Activated naive CD4-positive, alpha-beta T cell treated with anti-CD3 and anti-CD28 coated beads, Interleukin-2, amount 50 U/mL, for 72 hours (primary cell): Measurements from ENCODE around the gene KRT78. TPM values are rescaled to one million over a fixed set of nuclear protein-coding genes. Genes with fewer than 3 reads are reported as not detected.

Experiments used
- ATAC-seq, 2 donors: fragments of 150-1000 bp; cut with Tn5 transposase; 2 replicates each; pipeline ENCODE4 v1.10.0; 2021; ENCODE audit warnings: mild to moderate bottlenecking in 2 of 2, moderate library complexity in 2 of 2
- DNase-seq, 2 donors: peaks; one replicate each; pipeline ENCODE4 v3.0.0; 2021 to 2022; ENCODE audit warnings: low spot score in 2 of 2
- H3K27ac Mint-ChIP-seq, 2 donors: one replicate each; pipeline ENCODE4 v1.8.0; 2022; ENCODE audit warnings: mild to moderate bottlenecking in 2 of 2, mixed read lengths in 2 of 2
- H3K36me3 Mint-ChIP-seq, 2 donors: one replicate each; pipeline ENCODE4 v1.8.0; 2022; ENCODE audit warnings: mixed read lengths in 2 of 2
- H3K9me3 Mint-ChIP-seq, 2 donors: one replicate each; pipeline ENCODE4 v1.8.0; 2022; ENCODE audit warnings: mixed read lengths in 2 of 2
- total RNA-seq, 2 donors: library from RNA; stranded (reverse); gene quantifications; one replicate each; pipeline ENCODE4 v1.2.3, GENCODE V29; 2022

Gene KRT78
- total RNA-seq, 2 donors from 2014 or later, result not detected

DNA sequence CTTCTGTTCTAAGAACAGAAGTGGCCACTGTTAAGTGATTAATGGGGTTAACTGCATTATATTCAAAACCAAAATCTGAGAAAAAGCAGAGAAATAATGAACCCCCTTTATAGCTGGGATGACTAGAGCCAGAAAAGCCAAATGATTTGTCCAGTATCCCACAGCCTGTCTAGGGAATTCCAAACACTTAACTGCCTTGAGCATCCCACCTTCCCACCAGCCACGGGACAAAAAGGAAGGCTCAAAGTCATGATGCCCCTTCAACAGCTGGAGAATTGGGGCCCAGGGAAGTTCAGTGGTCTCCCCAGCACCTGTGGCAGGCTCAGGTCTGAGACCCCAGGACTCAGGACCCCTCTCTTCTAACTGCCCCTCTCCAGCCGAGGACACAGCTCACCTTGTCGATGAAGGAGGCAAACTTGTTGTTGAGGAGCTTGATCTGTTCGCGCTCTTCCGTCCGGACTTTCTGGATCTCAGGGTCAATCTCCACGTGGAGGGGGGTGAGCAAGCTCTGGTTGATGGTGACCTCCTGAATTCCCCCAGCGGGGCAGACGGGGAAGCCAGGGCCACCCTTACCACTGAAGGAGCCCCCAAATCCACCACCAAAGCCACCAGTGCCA is 35.5 kb downstream of the KRT78 start:
- DNase-seq (no peak), ATAC-seq (no peak)
- Mint-ChIP-seq H3K9me3 (no peaks in the 10 kb centered on the region), H3K27ac (no peak overlapping the region), H3K36me3 (no peaks in the 10 kb centered on the region)

DNA sequence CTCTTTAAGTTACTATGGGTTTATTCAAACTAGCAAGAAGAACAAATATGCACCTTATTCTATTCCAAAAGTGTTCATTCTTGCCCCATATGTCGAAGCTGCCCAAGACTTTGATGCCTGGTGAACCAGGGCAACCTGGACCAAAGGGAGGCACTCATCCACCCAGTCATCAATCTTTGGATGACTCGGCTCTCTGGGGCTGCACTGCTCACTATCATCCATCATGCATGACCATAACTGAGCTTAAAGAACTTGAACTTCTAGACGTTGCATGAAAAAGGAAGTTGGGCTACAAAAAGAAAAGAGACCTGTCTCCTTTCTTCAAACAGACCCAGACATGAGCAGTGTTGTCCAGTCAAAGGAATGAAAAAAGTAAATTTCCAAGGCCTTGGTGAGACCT is 36.0 kb downstream of the KRT78 start:
- no peaks in the 10 kb centered on the region for H3K9me3 Mint-ChIP-seq
- H3K36me3 Mint-ChIP-seq, result no peaks in the 10 kb centered on the region
- no peak overlapping the region for H3K27ac Mint-ChIP-seq
- no peak for ATAC-seq
- DNase-seq, result no peak

DNA sequence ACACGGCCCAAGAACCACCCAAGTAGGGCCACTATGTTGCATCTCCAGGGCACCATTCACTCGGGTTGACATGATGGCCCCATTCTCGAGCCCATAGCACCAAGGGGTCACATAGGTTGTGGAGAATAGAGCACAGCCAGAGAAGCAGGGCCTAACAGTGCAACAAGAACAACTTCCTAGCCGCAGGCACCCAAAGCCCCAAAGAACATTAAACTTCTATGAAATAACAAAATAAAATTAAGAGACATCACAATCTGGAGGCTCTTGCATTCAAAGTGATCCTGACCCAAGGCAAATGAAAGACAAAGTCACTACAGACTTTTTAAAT is 36.8 kb downstream of the KRT78 start:
- H3K36me3 Mint-ChIP-seq, result no peaks in the 10 kb centered on the region
- H3K9me3 Mint-ChIP-seq, result no peaks in the 10 kb centered on the region
- ATAC-seq (no peak), DNase-seq (no peak)
- H3K27ac Mint-ChIP-seq, result no peak overlapping the region

DNA sequence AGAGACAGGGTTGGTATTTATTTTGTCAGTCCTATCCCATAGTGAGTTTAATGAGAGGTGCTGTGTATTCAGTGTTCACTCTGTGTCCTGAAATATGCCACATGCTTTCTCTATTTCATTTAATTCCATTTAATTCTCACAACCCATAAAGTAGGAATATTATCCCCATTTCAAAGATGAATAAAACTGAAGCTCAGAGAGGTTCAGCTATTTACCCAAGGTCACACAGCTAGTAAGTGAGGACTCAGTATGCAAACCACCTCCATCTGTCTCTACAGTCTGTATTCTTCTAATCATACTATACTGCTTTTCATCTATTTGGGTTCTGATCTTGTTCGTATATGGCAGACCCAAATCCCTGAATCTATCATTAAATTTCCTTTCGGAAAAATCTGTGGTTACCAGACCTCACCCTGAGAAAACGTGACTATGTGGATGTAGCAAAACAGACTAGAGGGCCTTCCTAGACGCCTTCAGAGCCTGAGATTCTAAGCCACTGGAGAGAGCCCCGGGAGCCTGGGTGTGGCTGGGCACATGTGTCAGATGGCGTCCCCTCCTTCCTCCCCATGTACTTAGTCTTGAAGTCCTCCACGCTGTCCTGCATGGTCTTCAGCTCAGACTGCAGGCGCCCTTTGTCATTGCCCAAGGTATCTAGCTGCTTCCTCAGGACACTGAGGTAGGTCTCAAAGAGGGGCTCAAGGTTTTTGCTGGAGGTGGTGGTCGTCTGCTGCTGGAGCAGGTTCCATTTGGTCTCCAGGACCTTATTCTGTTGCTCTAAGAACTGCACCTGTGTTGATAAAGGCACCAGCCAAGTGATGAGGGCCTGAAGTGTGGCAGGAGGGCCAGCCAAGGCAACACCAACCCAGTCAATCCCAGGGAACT is 37.4 kb downstream of the KRT78 start:
- Mint-ChIP-seq H3K9me3 (no peaks in the 10 kb centered on the region), H3K27ac (no peak overlapping the region), H3K36me3 (no peaks in the 10 kb centered on the region)
- no peak for DNase-seq
- ATAC-seq, result no peak

DNA sequence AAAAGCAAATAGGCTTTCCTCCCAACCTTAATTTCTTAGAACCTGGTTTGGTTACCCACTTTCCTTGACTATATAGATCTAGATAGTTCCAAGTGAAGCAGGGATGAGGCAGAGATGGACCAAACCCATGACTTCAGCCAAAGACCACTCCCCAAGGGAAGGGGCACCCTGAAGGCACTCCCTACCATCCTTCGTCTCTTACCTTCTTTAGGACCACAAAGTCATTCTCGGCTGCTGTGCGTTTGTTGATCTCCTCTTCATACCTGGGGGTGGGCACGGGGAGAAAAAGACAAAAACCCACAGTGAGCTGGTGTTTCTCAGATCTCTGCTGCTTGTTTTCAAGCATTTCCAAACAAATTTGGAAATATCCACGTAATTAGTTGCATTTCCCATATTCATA is 38.2 kb downstream of the KRT78 start:
- DNase-seq (no peak), ATAC-seq (no peak)
- H3K9me3 Mint-ChIP-seq, result no peaks in the 10 kb centered on the region
- no peak overlapping the region for H3K27ac Mint-ChIP-seq
- H3K36me3 Mint-ChIP-seq, result no peaks in the 10 kb centered on the region

DNA sequence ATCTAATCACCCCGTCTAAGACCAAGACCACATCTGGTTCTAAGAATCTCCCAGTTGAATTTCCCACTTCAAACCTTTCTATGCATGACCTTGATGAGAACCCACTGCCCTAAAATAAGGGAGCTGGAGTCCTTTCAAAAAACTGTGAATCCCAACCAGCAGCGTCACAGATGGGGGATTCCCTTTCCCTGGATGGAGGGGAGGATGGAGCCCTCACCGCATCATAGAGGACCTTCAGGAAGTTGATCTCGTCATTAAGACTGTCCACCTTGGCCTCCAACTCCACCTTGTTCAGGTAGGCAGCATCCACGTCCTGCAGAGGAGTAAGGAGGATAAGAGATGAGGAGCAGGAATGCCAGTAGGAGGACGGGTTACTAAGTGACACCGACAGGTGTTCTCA is 39.6 kb downstream of the KRT78 start:
- Mint-ChIP-seq H3K9me3 (no peaks in the 10 kb centered on the region), H3K27ac (no peak overlapping the region), H3K36me3 (no peaks in the 10 kb centered on the region)
- no peak for ATAC-seq
- DNase-seq, result no peak

DNA sequence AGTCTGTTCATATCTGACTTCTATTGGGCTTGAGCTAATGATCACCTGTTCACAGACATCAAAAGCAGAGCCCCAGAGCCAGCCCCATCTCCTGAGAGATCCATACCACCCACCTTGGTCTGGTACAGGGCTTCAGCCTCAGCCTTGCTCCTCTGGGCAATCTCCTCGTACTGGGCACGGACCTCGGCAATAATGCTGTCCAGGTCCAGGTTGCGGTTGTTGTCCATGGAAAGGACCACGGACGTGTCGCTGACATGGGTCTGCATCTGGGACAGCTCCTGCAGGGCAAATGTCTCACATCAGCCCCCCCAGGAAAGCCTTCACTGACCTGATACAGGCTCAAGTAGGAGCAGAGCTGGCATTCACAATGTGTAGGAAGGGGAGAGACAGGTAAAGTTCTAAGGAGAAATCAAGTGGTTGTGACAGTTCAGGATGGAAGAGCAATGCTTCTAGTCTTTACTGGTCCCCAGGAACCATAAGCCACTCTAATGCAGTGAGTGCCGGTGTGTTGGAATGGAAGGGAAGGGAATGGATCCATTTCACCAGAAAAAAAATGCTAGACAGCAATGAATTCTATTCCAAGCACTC is 40.1 kb downstream of the KRT78 start:
- Mint-ChIP-seq H3K9me3 (no peaks in the 10 kb centered on the region), H3K36me3 (no peaks in the 10 kb centered on the region), H3K27ac (no peak overlapping the region)
- DNase-seq (no peak), ATAC-seq (no peak)

DNA sequence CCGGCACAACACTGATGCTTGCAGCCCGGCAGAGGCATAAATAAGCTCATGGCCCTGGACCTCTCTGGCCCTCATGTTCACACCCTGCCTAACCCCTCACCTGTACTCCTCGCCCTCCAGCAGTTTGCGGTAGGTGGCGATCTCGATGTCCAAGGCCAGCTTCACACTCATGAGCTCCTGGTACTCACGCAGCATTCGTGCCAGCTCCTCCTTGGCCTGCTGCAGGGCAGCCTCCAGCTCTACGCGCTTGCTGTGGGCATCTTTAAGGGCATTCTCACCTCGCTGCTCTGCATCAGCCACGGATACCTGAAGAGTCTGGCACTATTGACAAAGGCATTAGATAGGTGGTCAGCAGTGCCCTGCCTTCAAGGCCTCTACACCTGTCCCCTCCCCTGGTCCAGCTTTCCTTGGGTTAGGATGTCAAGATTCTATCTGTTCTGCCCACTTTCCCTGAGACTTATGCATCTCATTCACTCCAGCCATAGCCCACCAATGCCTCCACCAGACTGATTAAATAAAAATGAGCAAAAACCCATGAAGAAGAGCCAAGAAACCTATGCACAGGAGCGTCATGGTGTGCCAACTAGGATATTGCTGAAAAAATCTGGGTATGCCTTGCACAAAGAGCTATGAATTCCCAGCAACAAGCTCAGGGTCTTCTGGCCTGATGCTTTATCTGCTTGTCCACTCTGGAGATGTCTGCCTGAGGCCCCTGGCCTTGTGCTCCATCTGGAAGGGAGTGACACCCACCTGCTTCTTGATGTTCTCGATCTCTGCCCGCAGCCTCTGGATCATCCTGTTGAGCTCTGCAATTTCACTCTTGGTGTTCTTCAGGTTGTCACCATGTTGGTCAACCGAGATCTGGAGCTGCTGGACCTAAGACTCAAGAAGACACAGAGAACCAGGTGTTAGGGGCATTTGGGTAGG is 41.0 kb downstream of the KRT78 start:
- Mint-ChIP-seq H3K27ac (no peak overlapping the region), H3K36me3 (no peaks in the 10 kb centered on the region), H3K9me3 (no peaks in the 10 kb centered on the region)
- DNase-seq (no peak), ATAC-seq (no peak)

DNA sequence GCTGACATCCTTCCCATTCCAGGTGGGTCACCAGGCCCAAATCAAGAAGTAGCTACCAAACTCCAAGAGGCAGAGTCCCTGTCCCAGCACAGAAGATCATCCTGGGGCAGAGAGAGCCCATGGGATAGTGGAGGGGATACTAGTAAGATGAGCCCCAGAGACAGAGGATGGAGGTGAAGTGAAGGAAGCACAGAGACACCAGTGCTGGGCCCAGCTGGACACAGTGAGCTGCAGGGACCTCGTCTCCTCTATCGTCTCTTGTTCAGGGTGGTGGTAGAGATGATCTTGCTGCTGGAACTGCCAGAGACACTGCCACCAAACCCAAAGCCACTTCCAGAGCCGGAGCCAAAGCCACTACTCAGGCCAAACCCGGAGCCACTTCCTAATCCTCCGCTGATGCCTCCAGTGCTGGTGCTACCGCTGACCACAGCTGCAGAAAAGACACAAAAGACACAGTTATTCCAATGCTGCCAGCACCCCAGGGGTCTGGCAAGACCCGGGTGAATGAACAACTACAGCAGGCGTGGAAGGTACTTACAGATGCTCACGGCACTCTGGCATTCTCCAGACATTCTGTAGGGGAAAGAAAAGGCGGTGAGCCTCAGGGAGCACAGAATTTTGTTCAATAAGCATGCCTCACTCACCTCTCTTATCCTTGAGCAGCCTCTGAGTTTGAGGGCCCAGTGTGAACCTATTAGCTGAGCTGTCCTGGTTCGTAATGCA is 41.8 kb downstream of the KRT78 start:
- Mint-ChIP-seq H3K27ac (no peak overlapping the region), H3K9me3 (no peaks in the 10 kb centered on the region), H3K36me3 (no peaks in the 10 kb centered on the region)
- no peak for DNase-seq
- ATAC-seq, result no peak

DNA sequence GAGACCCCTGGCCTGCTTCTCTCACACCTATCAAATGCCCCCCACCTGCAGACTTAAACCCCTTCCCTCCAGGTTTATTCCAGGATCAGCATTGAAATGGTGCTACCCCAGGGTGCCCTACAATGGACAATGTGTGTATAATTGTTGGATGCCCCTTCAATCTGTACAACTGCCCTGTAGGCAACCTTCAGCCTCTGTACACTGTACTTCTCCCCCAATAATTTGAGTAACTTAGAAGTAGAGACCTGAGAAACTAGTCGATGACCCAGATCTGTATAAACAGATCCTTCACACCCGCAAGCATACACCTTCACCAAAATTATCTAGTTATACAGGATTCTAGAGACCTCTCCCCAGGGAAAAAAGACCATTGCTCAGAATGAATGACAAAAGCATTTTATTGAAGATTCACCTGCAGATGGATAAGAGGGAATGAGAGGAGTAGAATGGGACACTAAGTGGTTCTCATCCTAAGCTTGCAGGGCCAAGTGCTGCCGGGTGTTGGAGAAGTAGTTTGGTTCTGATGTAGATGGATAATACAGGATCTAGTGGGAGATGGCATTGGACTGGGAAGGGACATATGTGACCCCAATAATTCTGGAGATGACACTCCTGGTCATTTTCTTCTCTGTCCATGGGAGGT is 42.5 kb downstream of the KRT78 start:
- ATAC-seq (no peak), DNase-seq (no peak)
- no peaks in the 10 kb centered on the region for H3K9me3 Mint-ChIP-seq
- H3K36me3 Mint-ChIP-seq, result no peaks in the 10 kb centered on the region
- H3K27ac Mint-ChIP-seq, result no peak overlapping the region

DNA sequence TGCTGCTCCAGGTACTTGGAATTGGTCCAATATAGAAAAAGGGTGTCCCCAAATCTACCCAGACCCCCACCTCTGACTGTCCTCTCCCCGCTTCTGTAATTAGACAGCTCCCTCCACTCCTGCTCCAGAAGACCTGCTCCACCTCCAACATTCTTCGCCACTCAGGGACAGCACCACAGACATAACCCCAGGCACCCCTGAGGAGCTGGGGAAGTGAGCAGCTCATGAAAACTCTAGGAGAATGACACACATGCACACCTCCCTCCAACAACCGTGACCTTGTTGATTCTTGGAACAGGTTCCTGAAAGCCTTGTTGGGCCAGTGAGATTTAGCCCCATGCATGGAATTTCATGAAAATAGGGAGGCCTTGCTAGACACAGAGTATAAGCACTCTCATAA is 43.1 kb downstream of the KRT78 start:
- no peaks in the 10 kb centered on the region for H3K9me3 Mint-ChIP-seq
- no peaks in the 10 kb centered on the region for H3K36me3 Mint-ChIP-seq
- no peak for ATAC-seq
- DNase-seq, result no peak
- H3K27ac Mint-ChIP-seq, result no peak overlapping the region

DNA sequence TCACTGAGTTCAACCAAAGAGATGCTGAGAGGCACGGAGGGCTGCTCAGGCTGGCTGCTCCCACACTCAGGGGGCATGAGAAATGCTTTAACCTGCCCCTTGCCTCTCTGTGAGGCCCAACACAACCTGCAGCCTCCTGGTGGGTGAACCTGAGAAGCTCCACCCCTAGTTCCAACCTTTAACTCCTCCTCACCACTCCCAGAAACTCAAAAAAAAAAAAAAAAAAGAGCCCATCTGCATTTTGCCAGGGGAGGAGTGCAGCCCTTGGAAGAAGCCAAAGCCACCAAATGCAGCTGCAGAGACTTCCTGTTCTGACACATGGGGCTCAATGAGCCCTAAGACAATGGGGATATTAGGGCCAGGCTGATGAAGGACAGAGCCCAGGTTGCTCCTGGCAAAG is 43.8 kb downstream of the KRT78 start:
- Mint-ChIP-seq H3K36me3 (no peaks in the 10 kb centered on the region), H3K9me3 (no peaks in the 10 kb centered on the region), H3K27ac (no peak overlapping the region)
- ATAC-seq (no peak), DNase-seq (no peak)

DNA sequence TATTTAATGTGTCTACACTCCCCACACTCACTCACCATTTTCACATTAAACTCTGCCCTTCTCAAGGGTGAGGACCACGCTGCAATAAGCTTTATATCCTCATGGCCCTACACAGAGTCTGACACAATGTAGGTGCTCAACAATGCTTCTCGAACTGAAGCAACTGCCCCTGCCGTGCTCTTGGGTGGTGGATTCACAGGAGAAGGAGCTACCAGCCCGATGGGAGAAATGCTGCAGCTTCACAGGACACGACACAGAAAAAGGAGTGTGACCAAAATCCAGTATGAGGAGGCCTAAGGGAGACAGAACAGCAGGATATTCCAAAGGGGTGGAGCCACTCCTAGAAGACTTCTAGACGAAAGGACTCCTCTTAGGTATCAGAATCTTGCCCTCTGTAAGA is 46.4 kb downstream of the KRT78 start:
- H3K36me3 Mint-ChIP-seq, result no peaks in the 10 kb centered on the region
- ATAC-seq (no peak), DNase-seq (no peak)
- no peak overlapping the region for H3K27ac Mint-ChIP-seq
- H3K9me3 Mint-ChIP-seq, result no peaks in the 10 kb centered on the region

DNA sequence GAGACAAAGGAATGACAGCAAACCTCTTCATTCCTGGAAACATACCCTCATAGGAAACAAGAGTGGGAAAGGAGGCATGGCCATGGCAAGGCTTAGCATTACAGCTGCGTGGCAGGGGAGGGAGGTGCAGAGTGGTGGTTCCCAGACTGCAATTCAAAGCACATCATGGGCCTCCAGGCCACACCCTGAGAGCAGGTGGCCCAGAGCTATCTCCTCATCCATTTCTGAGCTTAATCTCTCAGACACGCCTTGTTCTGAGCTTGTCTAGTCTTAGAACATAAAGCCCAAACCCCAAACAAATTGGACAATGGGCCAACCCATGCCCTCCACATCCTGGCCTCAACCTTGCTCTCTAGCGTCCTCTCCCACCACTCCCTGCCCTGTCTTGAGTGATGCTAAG is 47.0 kb downstream of the KRT78 start:
- no peak overlapping the region for H3K27ac Mint-ChIP-seq
- DNase-seq (no peak), ATAC-seq (no peak)
- H3K9me3 Mint-ChIP-seq, result no peaks in the 10 kb centered on the region
- no peaks in the 10 kb centered on the region for H3K36me3 Mint-ChIP-seq

DNA sequence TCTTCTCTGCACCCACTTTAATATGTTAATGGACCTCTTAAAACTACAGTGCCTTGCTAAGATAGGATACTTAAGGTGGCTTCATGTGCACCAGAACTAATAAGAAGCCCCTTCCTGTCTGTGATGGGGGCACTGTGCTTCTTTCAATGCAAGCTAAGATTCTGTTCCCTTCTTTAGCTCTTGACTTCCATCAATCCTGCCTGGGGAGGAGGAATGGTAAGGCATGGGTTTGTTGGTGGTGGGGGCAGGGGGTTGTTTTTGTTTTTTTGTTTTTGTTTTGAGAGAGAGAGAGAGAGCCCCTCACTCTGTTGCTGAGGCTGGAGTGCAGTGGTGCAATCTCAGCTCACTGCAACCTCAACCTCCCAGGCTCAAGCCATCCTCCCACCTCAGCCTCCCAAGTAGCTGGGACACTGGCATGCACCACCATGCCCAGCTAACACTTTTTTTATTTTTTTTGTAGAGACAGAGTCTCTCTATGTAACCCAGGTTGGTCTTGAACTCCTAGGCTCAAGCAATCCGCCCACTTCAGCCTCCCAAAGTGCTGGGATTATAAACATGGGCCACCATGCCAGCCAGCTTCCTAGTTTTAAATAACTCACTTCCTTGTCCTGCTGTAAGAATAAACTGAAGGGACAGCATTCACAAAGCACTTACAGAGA is 48.4 kb downstream of the KRT78 start:
- peak overlapping the region; percentile 37 to 52 for H3K27ac Mint-ChIP-seq
- DNase-seq, result no peak
- H3K36me3 Mint-ChIP-seq, result no peaks in the 10 kb centered on the region
- ATAC-seq, result no peak
- no peaks in the 10 kb centered on the region for H3K9me3 Mint-ChIP-seq
